ENCODE results near the gene GARNL3. TPM values are rescaled to one million over a fixed set of nuclear protein-coding genes. Genes with fewer than 3 reads are reported as not detected.

The GARNL3 gene
- total and polyA plus RNA-seq, 2 of the 13 experiments (the other 11 are each of a cell fraction or from before 2014, with no cell fraction given): 3.9 to 11.0 TPM

GRCh38 chr9:127423934-127424675, 159.5 kb downstream of the GARNL3 start, which contains the start of gene ZNF79 (continued):
- TF ChIP-seq ARID4A (CRISPR knock-in tag; IDR thresholded peaks at IDR 0.05; ENCODE audit: borderline replicate concordance) (peak; percentile 95), ATF2 (CRISPR knock-in tag; IDR thresholded peaks at IDR 0.05) (peak; percentile 58), RORA (CRISPR knock-in tag; IDR thresholded peaks at IDR 0.05) (no peak), KLF11 (CRISPR knock-in tag; IDR thresholded peaks at IDR 0.05) (no peak), SNAI1 (CRISPR knock-in tag; IDR thresholded peaks at IDR 0.05; ENCODE audit: borderline replicate concordance) (0 out of 2 replicates have a peak, but pooled peaks have one; percentile 24), ZNF576 (CRISPR knock-in tag; IDR thresholded peaks at IDR 0.05) (no peak), ZNF101 (CRISPR knock-in tag; IDR thresholded peaks at IDR 0.05; ENCODE audit: borderline replicate concordance, low read depth) (no peak), ZFP91 (CRISPR knock-in tag; IDR thresholded peaks at IDR 0.05; ENCODE audit: borderline replicate concordance) (peak; percentile 86; the same call in 1 of the 2 replicates), CAMTA2 (CRISPR knock-in tag; IDR thresholded peaks at IDR 0.05; ENCODE audit: borderline replicate concordance) (0 out of 2 replicates have a peak, but pooled peaks have one; percentile 7), KDM3A (CRISPR knock-in tag; IDR thresholded peaks at IDR 0.05; ENCODE audit: low read depth) (peak; percentile 66; the same call in 1 of the 2 replicates), ZNF3 (CRISPR knock-in tag; IDR thresholded peaks at IDR 0.05) (no peak), ZNF691 (CRISPR knock-in tag; IDR thresholded peaks at IDR 0.05; ENCODE audit: borderline replicate concordance, low read depth) (peak; percentile 66; the same call in 1 of the 2 replicates), ZBTB43 (CRISPR knock-in tag; conservative IDR thresholded peaks at IDR 0.05) (peak; percentile 37; the same call in 1 of the 2 replicates), SIX1 (CRISPR knock-in tag; IDR thresholded peaks at IDR 0.05; ENCODE audit: borderline replicate concordance) (0 out of 2 replicates have a peak, but pooled peaks have one; percentile 2), ARNTL (CRISPR knock-in tag; IDR thresholded peaks at IDR 0.05) (no peak), GZF1 (CRISPR knock-in tag; IDR thresholded peaks at IDR 0.05) (0 out of 2 replicates have a peak, but pooled peaks have one; percentile 6), ZFY (CRISPR knock-in tag; IDR thresholded peaks at IDR 0.05) (peak; percentile 91), ZNF44 (CRISPR knock-in tag; IDR thresholded peaks at IDR 0.05) (no peak)
